Stomach (tissue), 9 donors: Measurements from ENCODE around the gene AP1M1. TPM values are rescaled to one million over a fixed set of nuclear protein-coding genes. Genes with fewer than 3 reads are reported as not detected.

Source experiments
- DNase-seq, 2 donors: peaks; one replicate each; pipeline versions ENCODE4 v3.0.0 to v3.0.0-alpha.2; 2013 to 2019
- H3K27ac ChIP-seq, 5 donors: fragments of 200-600 bp in 4 of 5; sonication (generic) in 4 of 5; one replicate each; pipeline ENCODE4 v1.5.1; 2013 to 2019; ENCODE audit warnings: mild to moderate bottlenecking in 1 of 5, moderate library complexity in 1 of 5
- H3K27me3 ChIP-seq, 3 donors: fragments of 200-600 bp; sonication (generic); one replicate each; pipeline ENCODE4 v1.5.1; 2017 to 2019; ENCODE audit warnings: mixed run types in 1 of 3
- H3K36me3 ChIP-seq, 4 donors: fragments of 200-600 bp; sonication (generic); 1 replicate in 3 of 4; 2 replicates in 1 of 4; pipeline ENCODE4 v1.5.1; 2016 to 2019
- H3K4me1 ChIP-seq, 4 donors: fragments of 200-600 bp; sonication (generic); one replicate each; pipeline ENCODE4 v1.5.1; 2016 to 2019
- H3K4me3 ChIP-seq, 4 donors: fragments of 200-600 bp; sonication (generic) in 3 of 4; one replicate each; pipeline ENCODE4 v1.5.1; 2016 to 2019; ENCODE audit warnings: mild to moderate bottlenecking in 1 of 4
- H3K9me3 ChIP-seq, 4 donors: fragments of 200-600 bp; sonication (generic); one replicate each; pipeline ENCODE4 v1.5.1; 2016 to 2019
- CTCF ChIP-seq, 7 experiments: fragments of 450-650 bp in 4 of 7; fragments of 200-600 bp in 3 of 7; sonication (generic) in 3 of 7; IDR thresholded peaks; one replicate each; pipeline ENCODE4 v1.5.1; 2016 to 2019; ENCODE audit warnings: antibody characterized with exemption in 7 of 7, control low read depth in 2 of 7, mild to moderate bottlenecking in 1 of 7
- EP300 ChIP-seq: sonication (generic); formaldehyde crosslinking; IDR thresholded peaks from one replicate; pipeline ENCODE4 v1.6.1; 2017; ENCODE audit warnings: antibody characterized with exemption
- POLR2A ChIP-seq, 4 donors: fragments of 450-650 bp; IDR thresholded peaks; one replicate each; pipeline ENCODE4 v1.6.1; 2016; ENCODE audit warnings: antibody characterized with exemption in 4 of 4, control low read depth in 2 of 4, mild to moderate bottlenecking in 1 of 4, moderate library complexity in 1 of 4
- POLR2AphosphoS5 ChIP-seq, 3 donors: sonication (generic); formaldehyde crosslinking; IDR thresholded peaks; one replicate each; pipeline ENCODE4 v1.6.1; 2016; ENCODE audit warnings: antibody characterized with exemption in 3 of 3
- WGBS, 5 donors: extraction: QIAGEN DNeasy Blood & Tissue Kit in 3 of 5; methylation state at CpG; one replicate each; pipeline versions ENCODE4 v1.1.5 to v1.1.7; 2013 to 2018; 5-methylcytosine and 5-hydroxymethylcytosine counted together
- intact Hi-C: fragments of 100-400 bp; cut with DNase I; formaldehyde crosslinking; loops from one replicate; pipeline ENCODE4 v1.15.1; 2023; ENCODE audit warnings: low total_unique reads
- polyA plus RNA-seq, 3 donors: library from polyadenylated mRNA; stranded (reverse); fragments of 200-250 nt; gene quantifications; one replicate each; pipeline ENCODE4 v1.2.3, GENCODE V29; 2013
- total RNA-seq, 5 donors: library from RNA; depleted of rRNA; stranded (reverse); fragments of >200 nt; gene quantifications; one replicate each; pipeline versions ENCODE4 v1.1.0 to v1.2.3, GENCODE V29; 2014 to 2016
- donor health status: healthy with polysubstance abuse.
- donor health status: Bipolar disorder and iron deficiency.
- donor health status: healthy.

AP1M1 gene
- total and polyA plus RNA-seq, 8 donors: 2.0 to 92.4 (median 28.7) TPM

GRCh38 chr19:16249826-16250404 is 52.2 kb downstream of the AP1M1 start:
- 80 to 88% (median 86%) methylated on average over 10 of the region's 10 CpGs for WGBS, 5 donors
- Histone ChIP-seq H3K9me3 (no peaks in the 10 kb centered on the region), H3K27ac (peak overlapping the region in 1 of 5 donors; percentile 4), H3K27me3 (no peaks in the 10 kb centered on the region), H3K36me3 (no peaks in the 10 kb centered on the region), H3K4me3 (no peak overlapping the region), H3K4me1 (peaks cover 5 to 20% (median 12%) of the 10 kb centered on the region in 4 donors)
- no peak for TF ChIP-seq POLR2A (IDR thresholded peaks at IDR 0.05)
- TF ChIP-seq POLR2AphosphoS5 (IDR thresholded peaks at IDR 0.05): no peak
- TF ChIP-seq CTCF (IDR thresholded peaks at IDR 0.05): no peak
- no peak for TF ChIP-seq EP300
- DNase-seq: no peak
- intact Hi-C loops: loop anchor here (5.0 kb wide), 1 partner anchor 132 kb away; no protein-coding TSS in a partner anchor

DNA sequence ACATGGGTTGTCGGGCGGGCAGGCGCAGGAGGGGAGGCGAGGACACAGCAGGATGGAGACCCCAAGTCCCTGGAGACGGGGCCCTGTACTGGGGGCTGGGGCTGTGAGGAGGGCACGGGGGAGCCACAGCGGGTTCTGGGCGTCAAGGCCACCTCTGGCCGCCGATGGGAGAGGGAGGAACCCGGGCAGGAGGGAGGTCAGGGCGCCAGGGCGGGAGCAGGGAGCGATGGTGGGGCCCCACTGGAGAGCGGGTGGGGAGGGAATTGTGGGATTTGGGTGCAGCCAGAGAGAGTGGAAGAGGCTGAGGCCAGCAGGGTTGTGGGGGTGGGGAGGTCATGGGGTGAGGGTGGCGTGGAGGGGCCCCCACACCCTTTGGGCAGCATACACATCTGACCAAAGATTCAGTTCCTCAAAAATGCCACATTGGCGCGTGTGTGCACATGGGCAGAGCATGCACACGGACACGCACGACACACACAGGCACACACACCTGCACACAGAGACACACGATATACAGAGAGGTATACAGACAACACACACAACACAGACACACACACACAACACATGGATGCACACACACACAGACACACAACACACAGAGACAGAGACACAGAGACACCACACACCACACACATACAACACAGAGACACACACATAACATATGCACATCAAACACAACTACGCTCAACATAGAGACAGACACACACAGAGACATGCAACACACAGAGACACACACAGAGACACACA is 54.9 kb downstream of the AP1M1 start:
- no peaks in the 10 kb centered on the region for H3K9me3 ChIP-seq
- intact Hi-C loops: no loop called here
- peaks cover 1 to 16% (median 10%) of the 10 kb centered on the region in 4 donors for H3K4me1 ChIP-seq
- peak overlapping the region in 1 of 5 donors; percentile 74 for H3K27ac ChIP-seq
- TF ChIP-seq POLR2AphosphoS5 (IDR thresholded peaks at IDR 0.05) (no peak), CTCF (IDR thresholded peaks at IDR 0.05) (no peak)
- H3K4me3 ChIP-seq: no peak overlapping the region
- DNase-seq: no peak
- no peaks in the 10 kb centered on the region for H3K27me3 ChIP-seq
- no peaks in the 10 kb centered on the region for H3K36me3 ChIP-seq
- WGBS, 5 donors: 86 to 93% (median 88%) methylated on average over 14 to 23 of the region's 23 CpGs

- peak overlapping the region in 2 of 5 donors; percentile 47 to 74 for H3K27ac ChIP-seq
Observed at GRCh38 chr19:16254851-16255408, 57.2 kb downstream of the AP1M1 start.

More at GRCh38 chr19:16254851-16255408, 57.2 kb downstream of the AP1M1 start:
- Histone ChIP-seq H3K4me3 (no peak overlapping the region), H3K27me3 (no peaks in the 10 kb centered on the region), H3K36me3 (no peaks in the 10 kb centered on the region), H3K4me1 (peaks cover 16 to 25% (median 20%) of the 10 kb centered on the region in 4 donors), H3K9me3 (no peaks in the 10 kb centered on the region)
- WGBS, 5 donors: 90 to 95% (median 92%) methylated on average over 6 of the region's 6 CpGs
- TF ChIP-seq CTCF (IDR thresholded peaks at IDR 0.05) (no peak), POLR2AphosphoS5 (IDR thresholded peaks at IDR 0.05) (no peak), POLR2A (IDR thresholded peaks at IDR 0.05) (no peak)
- intact Hi-C loops: no loop called here
- no peak for DNase-seq
